Subcutaneous adipose tissue (tissue), 4 donors: ENCODE data around the gene MRTFB. TPM values are rescaled to one million over a fixed set of nuclear protein-coding genes. Genes with fewer than 3 reads are reported as not detected.

Experiments
- CTCF ChIP-seq: fragments of 450-650 bp; IDR thresholded peaks from one replicate; pipeline ENCODE4 v1.5.1; 2016; ENCODE audit warnings: low read depth, mild to moderate bottlenecking, control low read depth, antibody characterized with exemption, moderate library complexity
- total RNA-seq, 4 donors: library from RNA; depleted of rRNA; stranded (reverse); fragments of >200 nt; gene quantifications; one replicate each; pipeline ENCODE4 v1.1.0, GENCODE V29; 2016

Gene MRTFB
- total RNA-seq, 4 donors from 2014 or later: 48.1 to 92.1 (median 66.9) TPM

DNA sequence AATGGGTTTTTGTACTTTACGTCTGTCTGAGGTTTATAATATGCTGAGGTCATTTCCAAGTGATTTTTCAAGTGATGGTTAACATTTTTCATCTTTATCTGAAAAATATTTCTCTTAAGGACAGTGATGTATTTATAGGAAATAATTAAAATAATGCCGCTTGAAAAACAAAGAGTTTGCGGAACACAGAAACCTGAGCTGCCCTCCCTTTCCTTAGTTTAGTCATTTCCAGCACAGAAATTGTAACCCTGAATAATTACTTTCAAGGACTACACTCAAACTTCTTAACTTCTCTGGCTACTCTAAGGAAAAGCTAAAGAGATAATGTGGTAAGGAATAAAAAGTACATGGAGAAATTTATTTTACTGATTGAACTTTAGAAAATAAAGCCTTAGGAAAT is 54.6 kb downstream of the MRTFB start:
- no peak for TF ChIP-seq CTCF

GRCh38 chr16:14128097-14128496 is 57.0 kb downstream of the MRTFB start:
- TF ChIP-seq CTCF: no peak

DNA sequence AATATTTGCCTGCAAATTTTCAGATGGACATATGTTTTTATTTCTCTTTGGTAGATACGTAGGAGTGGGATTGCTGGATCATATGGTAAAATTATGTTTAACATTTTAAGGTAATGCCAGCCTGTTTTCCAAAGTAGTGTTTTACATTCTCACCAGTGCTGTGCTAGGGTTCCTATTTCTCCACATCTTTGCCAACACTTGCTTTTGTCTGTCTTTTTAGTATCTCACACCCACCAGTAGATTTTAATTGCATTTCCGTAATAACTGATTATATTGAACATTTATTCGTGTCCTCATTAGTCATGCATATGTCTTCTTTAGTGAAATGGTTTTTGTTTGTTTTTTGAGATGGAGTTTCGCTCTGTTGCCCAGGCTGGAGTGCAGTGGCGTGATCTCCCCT is 58.4 kb downstream of the MRTFB start:
- no peak for TF ChIP-seq CTCF

DNA sequence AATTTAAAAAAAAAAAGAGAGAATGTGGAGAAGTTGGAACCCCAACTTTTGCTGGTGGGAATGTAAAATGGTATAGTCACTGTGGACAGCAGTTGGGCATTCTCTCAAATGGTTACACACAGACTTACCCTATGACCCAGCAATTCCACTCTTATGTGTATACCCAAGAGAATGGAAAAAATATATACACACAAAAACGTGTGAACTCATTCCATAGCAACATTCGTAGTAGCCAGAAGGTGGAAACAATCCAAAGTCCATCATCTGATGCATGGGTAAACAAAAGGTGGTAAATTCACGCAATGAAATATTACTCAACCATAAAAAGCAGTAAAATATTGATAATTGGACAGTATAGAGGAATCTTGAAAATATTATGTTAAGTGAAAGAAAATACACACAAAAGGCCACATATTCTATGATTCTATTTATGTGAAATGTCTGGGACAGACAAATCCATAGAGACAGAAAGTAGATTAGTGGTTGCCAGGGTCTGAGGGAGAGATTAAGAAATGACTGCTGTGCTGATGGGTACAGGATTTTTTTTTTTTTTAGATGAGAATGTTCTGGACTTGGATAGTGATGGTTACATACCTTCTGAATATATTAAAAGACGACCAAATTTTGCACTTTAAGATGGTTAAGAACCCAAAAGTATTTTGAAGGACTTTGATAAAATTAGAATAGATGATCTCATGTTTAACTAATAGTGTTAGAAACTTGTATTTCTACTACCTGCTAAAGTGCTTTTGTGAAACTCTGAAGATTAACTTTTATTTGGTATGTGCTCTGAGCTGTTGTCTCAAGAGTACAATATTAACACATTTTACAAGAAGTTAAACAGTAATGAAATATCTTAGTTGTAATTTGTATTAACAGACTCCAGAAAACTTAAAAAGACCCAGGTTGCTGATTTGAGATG is 60.9 kb downstream of the MRTFB start:
- no peak for TF ChIP-seq CTCF

DNA sequence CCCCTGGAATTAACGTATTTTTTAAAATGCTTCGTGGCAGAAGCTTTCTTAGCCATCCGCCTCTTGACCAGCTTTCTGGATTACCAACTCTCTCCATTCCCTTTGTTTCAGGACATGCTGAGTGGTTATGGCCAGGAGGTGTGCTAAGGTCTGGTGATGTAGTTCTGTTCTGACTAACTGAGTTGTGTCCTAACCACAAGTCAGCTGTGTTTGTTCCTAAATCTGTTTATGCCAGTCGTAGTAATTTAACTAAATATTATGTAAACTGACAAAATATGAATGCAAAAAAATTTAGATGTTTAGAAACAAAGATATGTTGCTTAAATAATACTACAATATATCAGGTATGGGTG is 61.6 kb downstream of the MRTFB start:
- TF ChIP-seq CTCF: no peak

DNA sequence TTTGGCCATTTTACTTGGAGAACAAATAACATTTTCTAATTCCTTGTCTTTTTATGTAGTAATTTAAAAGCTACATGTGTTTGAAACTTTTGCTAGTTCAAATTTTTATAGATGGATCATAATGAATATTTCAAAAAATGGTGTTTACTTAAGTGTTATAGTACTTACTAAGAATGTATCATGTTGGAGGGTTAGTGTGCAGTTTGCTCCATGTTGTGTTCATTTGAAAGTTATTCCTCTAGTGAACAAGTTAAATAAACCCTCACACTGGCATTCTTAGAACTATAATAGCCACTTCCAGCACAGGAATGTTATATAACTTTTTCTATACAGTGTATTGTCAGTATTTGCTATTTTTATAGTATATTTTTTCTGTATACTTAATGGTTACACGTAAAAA is 62.8 kb downstream of the MRTFB start:
- no peak for TF ChIP-seq CTCF

DNA sequence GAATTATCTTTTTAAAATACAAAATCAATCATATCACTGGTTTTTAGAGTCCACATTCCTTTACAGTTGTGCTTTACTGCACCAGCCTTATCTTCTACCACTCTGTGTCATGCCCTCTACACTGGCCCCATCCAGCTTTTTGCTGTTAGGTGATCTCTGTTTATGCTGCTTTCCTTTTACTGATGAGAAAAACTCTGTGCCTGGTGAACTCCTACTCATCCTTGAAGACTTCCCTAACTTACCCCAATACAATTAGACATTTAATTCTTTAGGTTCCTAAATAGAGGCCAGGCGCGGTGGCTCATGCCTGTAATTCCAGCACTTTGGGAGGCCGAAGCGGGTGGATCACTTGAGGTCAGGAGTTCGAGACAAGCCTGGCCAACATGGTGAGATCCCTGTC is 64.6 kb downstream of the MRTFB start:
- TF ChIP-seq CTCF: no peak
